Gastrocnemius medialis (tissue), 4 donors: ENCODE data around the gene ASB2. TPM values are rescaled to one million over a fixed set of nuclear protein-coding genes. Genes with fewer than 3 reads are reported as not detected.

Experiments used
- ATAC-seq, 2 donors: fragments of 150-250 bp; one replicate each; pipeline ENCODE4 v1.9.1; 2016
- DNase-seq, 2 donors: peaks; one replicate each; pipeline ENCODE4 v3.0.0-alpha.2; 2019
- H3K27ac ChIP-seq, 4 donors: fragments of 200-600 bp; sonication (generic); 1 replicate in 1 of 4; 2 replicates in 3 of 4; pipeline ENCODE4 v1.5.1; 2016 to 2018; ENCODE audit warnings: mild to moderate bottlenecking in 2 of 4, moderate library complexity in 1 of 4
- H3K27me3 ChIP-seq, 3 donors: fragments of 200-600 bp; sonication (generic) in 2 of 3; 1 replicate in 1 of 3; 2 replicates in 2 of 3; pipeline versions ENCODE4 v1.5.1 to v1.6.0; 2016 to 2019; ENCODE audit warnings: mild to moderate bottlenecking in 1 of 3, moderate library complexity in 1 of 3
- H3K36me3 ChIP-seq, 2 donors: fragments of 200-600 bp; sonication (generic) in 1 of 2; one replicate each; pipeline ENCODE4 v1.5.1; 2017 to 2018
- H3K4me1 ChIP-seq, 2 donors: fragments of 200-600 bp; sonication (generic) in 1 of 2; one replicate each; pipeline ENCODE4 v1.5.1; 2016 to 2017; ENCODE audit warnings: mild to moderate bottlenecking in 2 of 2
- H3K4me3 ChIP-seq, 4 donors: fragments of 200-600 bp; sonication (generic) in 3 of 4; 1 replicate in 1 of 4; 2 replicates in 3 of 4; pipeline ENCODE4 v1.5.1; 2016 to 2019; ENCODE audit warnings: mild to moderate bottlenecking in 2 of 4
- H3K9me3 ChIP-seq, 3 donors: fragments of 200-600 bp; sonication (generic) in 2 of 3; 1 replicate in 1 of 3; 2 replicates in 2 of 3; pipeline ENCODE4 v1.5.1; 2016 to 2019
- CTCF ChIP-seq, 5 experiments: fragments of 450-650 bp in 3 of 5; fragments of 200-600 bp in 2 of 5; sonication (generic) in 2 of 5; IDR thresholded peaks in 4 of 5; conservative IDR thresholded peaks in 1 of 5; 1 replicate in 4 of 5; 2 replicates in 1 of 5; pipeline ENCODE4 v1.5.1; 2016 to 2019; ENCODE audit warnings: antibody characterized with exemption in 5 of 5, mild to moderate bottlenecking in 3 of 5, moderate library complexity in 3 of 5
- POLR2A ChIP-seq, 2 donors: fragments of 450-650 bp; IDR thresholded peaks; one replicate each; pipeline ENCODE4 v1.6.1; 2017; ENCODE audit warnings: antibody characterized with exemption in 2 of 2, mild to moderate bottlenecking in 2 of 2, moderate library complexity in 2 of 2
- in situ Hi-C, 4 donors: fragments of 200-750 bp; cut with MboI; loops; one replicate each; pipeline versions ENCODE4 v1.15.0 to v1.8.0; 2017; ENCODE audit warnings: low sequenced_read_pairs in 4 of 4
- intact Hi-C: fragments of 100-400 bp; cut with DNase I; formaldehyde crosslinking; loops from one replicate; pipeline ENCODE4 v1.15.1; 2023; ENCODE audit warnings: low total_unique reads
- total RNA-seq, 4 donors: library from RNA; depleted of rRNA; stranded (reverse); fragments of >200 nt; gene quantifications; one replicate each; pipeline versions ENCODE4 v1.1.0 to v1.2.3, GENCODE V29; 2016

The ASB2 gene
- total RNA-seq, 4 donors from 2014 or later, result 335 to 819 (median 539) TPM

- intact Hi-C loops (no loop called here), in situ Hi-C loops (no loop called here)
- no peaks in the 10 kb centered on the region for H3K27me3 ChIP-seq
- H3K9me3 ChIP-seq, result no peaks in the 10 kb centered on the region
- H3K4me1 ChIP-seq, result no peaks in the 10 kb centered on the region
- TF ChIP-seq POLR2A (IDR thresholded peaks at IDR 0.05) (no peak), CTCF (IDR thresholded peaks at IDR 0.05 in 4 of 5, conservative IDR thresholded peaks at IDR 0.05 in 1 of 5) (no peak)
- H3K4me3 ChIP-seq, result no peak overlapping the region
- peaks cover 0 to 30% of the 10 kb centered on the region in 2 donors for H3K36me3 ChIP-seq
- ATAC-seq (peak in 1 of 2 donors; percentile 2), DNase-seq (no peak)
- H3K27ac ChIP-seq, result no peak overlapping the region
These were observed 55.2 kb downstream of the ASB2 start for GRCh38 chr14:93921001-93921806.

- no peaks in the 10 kb centered on the region for H3K9me3 ChIP-seq
- H3K4me3 ChIP-seq, result no peak overlapping the region
- no peaks in the 10 kb centered on the region for H3K4me1 ChIP-seq
- no peak for ATAC-seq
- H3K27me3 ChIP-seq, result no peaks in the 10 kb centered on the region
- TF ChIP-seq CTCF (IDR thresholded peaks at IDR 0.05 in 4 of 5, conservative IDR thresholded peaks at IDR 0.05 in 1 of 5) (no peak), POLR2A (IDR thresholded peaks at IDR 0.05) (no peak)
- H3K36me3 ChIP-seq, result peaks cover 0 to 18% of the 10 kb centered on the region in 2 donors
- in situ Hi-C loops (no loop called here), intact Hi-C loops (no loop called here)
- no peak for DNase-seq
- no peak overlapping the region for H3K27ac ChIP-seq
These were observed 59.2 kb downstream of the ASB2 start for GRCh38 chr14:93917141-93917540.

- intact Hi-C loops (no loop called here), in situ Hi-C loops (no loop called here)
- H3K36me3 ChIP-seq, result peaks cover 0 to 15% of the 10 kb centered on the region in 2 donors
- H3K4me3 ChIP-seq, result no peak overlapping the region
- no peaks in the 10 kb centered on the region for H3K4me1 ChIP-seq
- no peaks in the 10 kb centered on the region for H3K9me3 ChIP-seq
- DNase-seq (no peak), ATAC-seq (no peak)
- no peaks in the 10 kb centered on the region for H3K27me3 ChIP-seq
- TF ChIP-seq POLR2A (IDR thresholded peaks at IDR 0.05) (no peak), CTCF (IDR thresholded peaks at IDR 0.05 in 4 of 5, conservative IDR thresholded peaks at IDR 0.05 in 1 of 5) (no peak)
- H3K27ac ChIP-seq, result no peak overlapping the region
These were observed 59.9 kb downstream of the ASB2 start for GRCh38 chr14:93916498-93916897.

- ATAC-seq (peak in 1 of 2 donors; percentile 1), DNase-seq (no peak)
- no peaks in the 10 kb centered on the region for H3K9me3 ChIP-seq
- H3K4me3 ChIP-seq, result no peak overlapping the region
- intact Hi-C loops (no loop called here), in situ Hi-C loops (no loop called here)
- no peak overlapping the region for H3K27ac ChIP-seq
- no peaks in the 10 kb centered on the region for H3K4me1 ChIP-seq
- TF ChIP-seq POLR2A (IDR thresholded peaks at IDR 0.05) (no peak), CTCF (IDR thresholded peaks at IDR 0.05 in 4 of 5, conservative IDR thresholded peaks at IDR 0.05 in 1 of 5) (no peak)
- H3K27me3 ChIP-seq, result no peaks in the 10 kb centered on the region
- peaks cover 0 to 15% of the 10 kb centered on the region in 2 donors for H3K36me3 ChIP-seq
These were observed 60.6 kb downstream of the ASB2 start for GRCh38 chr14:93915800-93916199.
